HuH-7 (cell line): ENCODE data around the gene AKNA.
"Not testable (repeated sequence)": the region's sequence is repeated elsewhere in the genome, so short reads cannot be mapped to it uniquely, and the experiment has no call there.

Source experiments
- DNase-seq: peaks from one replicate; pipeline ENCODE4 v3.0.0; 2011; ENCODE audit warnings: low spot score

Gene AKNA

GRCh38 chr9:114341152-114341830 lies 46.5 kb downstream of the AKNA start:
- no peak for DNase-seq

DNA sequence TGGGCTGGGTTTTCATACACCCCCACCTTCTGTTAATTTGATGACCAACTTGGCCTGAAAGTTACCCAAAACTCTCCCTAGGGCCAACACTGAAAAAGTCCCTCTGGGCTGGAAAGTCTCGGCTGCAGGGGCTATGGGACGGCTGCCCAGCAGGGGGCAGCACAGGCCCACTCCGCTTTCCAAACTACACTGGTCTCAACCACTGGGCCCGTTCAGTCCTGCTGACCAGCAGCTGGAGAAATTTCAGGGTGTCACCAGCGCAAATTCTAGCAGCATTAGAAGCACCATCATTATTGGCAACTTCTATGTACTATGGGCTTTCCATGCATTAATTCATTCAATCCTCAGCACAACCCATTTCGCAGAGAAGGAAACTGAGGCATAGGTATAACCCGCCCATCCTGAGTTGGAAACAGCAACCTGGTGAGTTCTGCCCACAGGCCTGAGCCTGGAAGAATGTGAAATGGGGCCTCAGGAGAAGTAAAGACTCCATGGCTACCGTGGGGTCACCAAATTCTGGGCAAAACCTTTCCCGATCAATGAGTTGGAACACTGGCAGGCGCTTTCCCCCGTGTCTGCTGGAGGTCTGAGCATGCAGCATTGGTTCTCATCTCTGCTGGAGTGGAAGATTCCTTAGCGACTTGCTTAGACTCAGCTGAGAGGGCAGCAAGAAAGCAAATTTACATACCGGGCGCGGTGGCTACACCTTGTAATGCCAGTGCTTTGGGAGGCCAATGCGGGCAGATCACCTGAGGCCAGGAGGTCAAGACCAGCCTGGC lies 48.5 kb downstream of the AKNA start:
- DNase-seq = peak; percentile 98

DNA sequence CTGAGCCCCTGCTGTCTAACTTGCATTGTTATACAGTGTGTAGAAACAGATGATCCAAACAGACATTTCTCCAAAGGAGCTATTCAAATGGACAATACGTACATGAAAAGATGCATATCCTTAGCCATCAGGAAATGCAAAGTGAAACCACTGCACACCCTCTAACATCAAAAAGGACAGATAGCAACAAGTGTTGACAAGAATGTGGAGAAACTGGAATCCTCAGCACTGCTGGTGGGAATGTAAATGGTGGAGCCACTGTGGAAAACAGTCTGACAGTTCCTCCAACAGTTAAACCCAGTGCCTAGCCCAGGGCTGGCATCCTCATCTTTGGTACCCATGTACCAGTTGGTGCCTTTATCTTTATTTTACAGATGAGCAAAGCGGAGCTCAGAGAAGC lies 49.6 kb downstream of the AKNA start:
- DNase-seq = no peak

DNA sequence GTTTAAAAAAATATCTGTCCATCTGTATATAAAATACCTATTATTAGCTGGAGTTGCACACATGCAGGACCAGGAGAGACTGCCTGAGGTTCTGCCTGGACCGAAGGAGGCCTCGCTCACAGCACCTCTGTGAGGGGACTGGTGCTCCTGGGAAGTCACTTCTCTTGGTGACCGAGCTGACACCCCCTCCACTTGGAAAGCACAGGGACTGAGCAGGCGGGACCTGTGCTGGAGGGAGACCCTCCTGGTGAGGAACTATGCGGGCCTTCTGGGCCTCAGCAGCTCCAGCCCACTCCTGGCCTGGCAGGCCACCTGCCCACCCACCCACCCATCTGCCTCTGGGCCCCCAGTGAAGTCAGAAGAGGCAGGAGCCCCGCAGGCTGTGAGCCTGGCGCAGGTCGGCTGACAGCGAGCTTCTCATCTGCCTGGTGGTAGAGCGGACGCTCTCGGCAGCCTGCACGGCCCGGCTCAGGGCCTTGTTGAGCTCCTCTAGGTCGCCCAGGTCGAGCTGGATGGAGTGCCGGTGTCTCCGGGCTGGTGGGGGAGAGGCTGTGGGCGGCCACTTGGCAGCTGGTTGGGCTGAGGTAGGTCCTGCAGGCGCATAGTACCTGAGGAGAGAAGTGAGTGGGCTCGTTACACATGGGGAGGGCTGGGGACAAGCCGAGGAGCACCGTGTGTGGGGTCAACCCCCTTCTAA lies 50.9 kb downstream of the AKNA start:
- DNase-seq = no peak

DNA sequence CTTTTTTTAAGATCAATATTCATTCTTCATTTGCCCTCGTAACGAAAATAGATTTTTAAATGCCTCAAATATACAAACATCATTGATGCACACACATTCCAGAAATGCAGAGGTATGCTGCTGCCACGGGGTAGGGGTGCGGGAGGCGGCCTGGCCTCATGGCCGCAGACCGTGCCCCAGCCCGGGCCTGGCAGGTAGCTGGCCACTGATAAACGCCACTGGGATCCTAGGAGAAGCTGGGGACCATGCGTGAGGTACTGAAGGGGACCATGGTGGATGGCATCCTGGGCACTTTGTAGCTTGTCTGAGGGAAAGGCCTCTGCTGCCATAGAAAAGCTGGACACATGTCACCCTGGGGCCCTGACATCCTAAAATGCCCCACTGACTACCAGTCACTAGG lies 51.6 kb downstream of the AKNA start:
- no peak for DNase-seq

DNA sequence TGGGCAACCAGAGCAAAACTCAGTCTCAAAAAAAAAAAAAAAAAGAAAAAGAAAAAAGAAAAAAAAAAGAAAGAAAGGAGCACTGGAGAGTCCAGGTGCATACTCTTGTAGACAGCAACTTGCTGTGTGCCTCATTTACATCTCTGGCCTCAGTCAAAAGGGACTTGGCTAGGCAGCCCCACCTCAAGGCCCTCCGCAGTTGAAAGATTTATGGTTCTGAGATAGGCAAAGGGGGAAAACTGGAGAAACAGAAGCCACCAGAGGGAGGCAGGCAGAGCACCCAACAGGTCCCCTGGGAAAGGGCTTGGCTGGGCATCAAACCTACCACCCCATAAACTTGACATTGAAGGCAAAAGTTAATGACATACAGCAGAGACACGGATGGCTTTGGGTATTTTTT lies 52.0 kb downstream of the AKNA start:
- DNase-seq = no peak

GRCh38 chr9:114334490-114334889 lies 53.3 kb downstream of the AKNA start:
- no peak for DNase-seq

DNA sequence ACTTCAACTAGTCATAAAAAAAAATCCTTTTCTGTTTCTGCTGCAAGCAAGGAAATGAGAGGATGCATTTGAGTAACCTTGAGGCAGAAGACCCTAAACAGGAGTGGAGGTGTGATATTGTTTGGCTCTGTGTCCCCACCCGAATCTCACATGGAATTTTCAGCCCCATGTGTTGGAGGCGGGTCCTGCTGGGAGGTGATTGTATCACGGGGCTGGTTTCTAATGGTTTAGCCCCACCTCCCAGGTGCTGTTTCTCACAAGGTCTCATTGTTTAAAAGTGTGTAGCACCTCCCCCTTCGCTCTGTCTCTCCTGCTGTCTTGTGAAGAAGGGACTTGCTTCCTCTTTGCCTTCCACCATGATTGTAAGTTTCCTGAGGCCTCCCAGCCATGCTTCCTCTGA lies 54.1 kb downstream of the AKNA start:
- DNase-seq = not testable (repeated sequence)

DNA sequence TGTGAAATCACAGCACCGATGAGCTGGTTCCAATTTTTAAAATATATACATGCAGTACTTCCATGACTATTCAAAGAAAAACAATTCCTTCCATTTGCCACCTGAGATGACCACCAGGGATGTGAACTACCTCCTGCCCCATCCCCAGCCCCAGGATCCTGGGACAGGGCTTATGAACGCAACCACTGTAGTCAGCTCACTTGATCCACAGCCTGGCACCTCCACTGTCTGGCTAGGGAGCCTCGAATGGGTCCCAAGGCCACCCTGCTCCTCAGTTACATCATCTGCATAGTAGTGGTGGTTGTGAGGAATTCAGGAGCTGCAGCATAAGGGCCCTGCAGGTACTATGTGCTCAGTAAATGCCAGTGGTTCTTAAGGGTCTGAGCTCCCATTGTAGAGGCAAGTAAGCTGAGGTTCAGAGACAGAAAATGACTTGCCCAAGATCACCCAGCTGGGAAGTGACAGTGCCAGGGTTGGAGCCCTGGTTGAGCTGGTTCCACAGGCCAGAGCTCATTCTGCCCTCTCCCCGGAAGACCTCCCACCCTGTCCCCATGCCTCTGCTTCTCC lies 55.2 kb downstream of the AKNA start:
- DNase-seq = not testable (repeated sequence)

DNA sequence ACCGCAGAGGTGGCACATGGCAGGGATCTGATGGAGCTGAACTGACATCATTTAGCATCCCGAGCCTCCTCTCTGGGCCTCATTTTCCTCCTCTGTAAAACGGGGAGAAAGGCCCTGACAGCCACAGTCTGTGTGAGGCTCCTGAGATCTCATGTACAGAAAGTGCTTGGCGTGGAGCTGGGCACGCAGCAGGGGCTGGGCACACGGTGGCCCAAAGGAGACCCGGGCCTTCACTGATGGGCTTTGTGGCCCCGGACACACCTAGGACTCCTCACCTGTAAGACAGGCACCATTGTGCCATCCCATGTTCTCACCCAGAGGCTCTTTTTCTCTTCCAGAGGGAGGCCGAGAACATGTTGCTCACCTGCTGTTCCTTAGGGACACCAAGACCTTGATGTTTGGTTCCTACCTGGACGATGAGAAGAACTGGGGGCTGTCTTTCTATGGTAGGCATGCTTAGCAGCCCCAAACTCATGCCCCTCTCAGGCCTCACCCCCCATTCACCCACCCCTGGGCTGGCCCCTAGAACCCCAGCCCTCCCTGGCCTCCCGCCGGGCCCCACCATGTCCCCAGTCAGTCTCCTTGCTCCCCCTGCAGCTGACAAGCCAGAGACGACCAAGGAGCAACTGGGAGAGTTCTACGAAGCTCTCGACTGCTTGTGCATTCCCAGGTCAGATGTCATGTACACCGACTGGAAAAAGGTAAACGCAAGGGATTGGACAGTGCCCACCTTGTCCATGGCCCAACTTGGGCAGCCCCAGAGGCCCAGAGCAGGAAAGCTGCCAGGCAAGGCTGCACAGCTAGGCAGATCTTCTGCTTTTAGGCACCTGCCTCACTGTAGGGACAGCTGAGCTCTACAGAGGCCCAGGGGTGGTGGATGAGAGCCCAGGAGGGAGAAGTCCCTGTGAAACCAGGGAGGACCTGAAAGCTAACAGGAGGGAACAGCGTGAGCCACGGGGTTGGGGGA lies 56.3 kb downstream of the AKNA start:
- not testable (repeated sequence) for DNase-seq

DNA sequence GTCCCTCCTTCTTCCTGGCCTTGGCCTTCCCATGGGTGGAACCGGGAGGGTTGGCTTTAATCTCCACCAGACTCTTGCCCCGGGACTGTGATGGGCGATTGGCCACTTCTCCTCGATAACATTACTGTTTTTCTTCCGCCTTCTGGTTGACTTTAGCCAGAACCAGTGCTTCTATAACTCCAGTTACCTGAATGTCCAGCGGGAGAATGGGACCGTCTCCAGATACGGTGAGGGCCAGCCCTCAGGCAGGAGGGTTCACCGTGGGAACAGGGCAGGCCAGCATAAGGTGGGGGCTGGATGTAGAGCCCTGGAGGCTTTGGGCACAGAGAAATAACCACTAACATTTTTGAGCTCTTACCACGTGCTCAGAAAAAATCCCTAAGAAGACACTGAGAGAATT lies 57.1 kb downstream of the AKNA start:
- DNase-seq = no peak

GRCh38 chr9:114329625-114330022 lies 58.2 kb downstream of the AKNA start, which contains the start of gene ORM2:
TSS of gene ORM2 (plus strand) at chr9:114329869. CDS start at chr9:114329905, 36 bp downstream.
- not testable (repeated sequence) for DNase-seq

DNA sequence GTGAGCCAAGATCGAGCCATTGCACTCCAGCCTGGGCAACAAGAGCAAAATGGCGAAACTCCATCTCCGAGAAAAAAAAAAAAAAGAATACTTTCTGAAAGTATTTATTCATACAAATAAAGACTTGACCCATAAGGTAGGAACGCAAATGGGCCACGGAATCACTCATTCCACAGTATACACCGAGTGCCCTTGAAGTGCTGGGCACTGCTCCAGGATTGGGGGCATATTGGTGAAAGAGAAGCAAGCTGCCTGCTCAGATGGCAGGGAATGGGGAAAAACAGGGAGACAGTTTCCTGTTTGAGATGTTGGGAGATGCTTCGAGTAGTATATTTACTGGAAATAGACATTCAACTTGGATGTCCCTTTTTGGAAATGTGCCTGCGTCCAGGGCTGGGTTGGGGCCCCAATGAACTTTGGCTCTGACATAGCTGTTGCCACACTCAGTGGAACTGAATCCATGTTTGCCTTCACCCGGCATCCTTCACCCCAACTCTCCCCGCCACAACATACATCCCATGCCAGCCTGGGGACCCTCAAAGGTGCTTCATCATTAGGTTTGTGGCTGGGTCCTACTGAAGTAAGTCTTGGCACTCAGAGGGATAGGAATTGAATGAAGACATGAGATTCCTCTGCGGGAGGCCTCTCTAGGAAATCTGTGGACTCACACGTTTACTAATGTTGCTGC lies 58.7 kb downstream of the AKNA start:
- not testable (repeated sequence) for DNase-seq

DNA sequence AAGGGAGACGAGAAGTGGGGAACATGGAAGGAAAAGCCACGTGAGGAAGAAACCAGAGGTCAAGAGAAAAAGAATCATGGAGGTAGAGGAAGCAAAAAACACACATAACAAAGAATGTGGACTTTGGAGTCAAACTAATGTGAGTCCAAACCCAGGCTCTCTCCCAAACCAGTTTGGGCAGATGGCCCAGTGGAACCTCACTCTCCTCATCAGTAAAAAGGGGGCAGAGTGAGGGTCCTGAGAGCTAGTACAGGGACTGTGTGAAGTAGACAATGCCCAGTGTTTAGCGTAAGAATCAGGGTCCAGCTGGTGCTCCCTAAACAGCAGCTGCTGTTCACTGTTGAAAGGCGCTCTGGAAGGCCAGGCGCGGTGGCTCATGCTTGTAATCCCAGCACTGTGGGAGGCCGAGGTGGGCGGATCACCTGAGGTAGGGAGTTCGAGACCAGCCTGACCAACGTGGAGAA lies 59.4 kb downstream of the AKNA start:
- DNase-seq = not testable (repeated sequence)

GRCh38 chr9:114327749-114328148 lies 60.0 kb downstream of the AKNA start:
- no peak for DNase-seq

DNA sequence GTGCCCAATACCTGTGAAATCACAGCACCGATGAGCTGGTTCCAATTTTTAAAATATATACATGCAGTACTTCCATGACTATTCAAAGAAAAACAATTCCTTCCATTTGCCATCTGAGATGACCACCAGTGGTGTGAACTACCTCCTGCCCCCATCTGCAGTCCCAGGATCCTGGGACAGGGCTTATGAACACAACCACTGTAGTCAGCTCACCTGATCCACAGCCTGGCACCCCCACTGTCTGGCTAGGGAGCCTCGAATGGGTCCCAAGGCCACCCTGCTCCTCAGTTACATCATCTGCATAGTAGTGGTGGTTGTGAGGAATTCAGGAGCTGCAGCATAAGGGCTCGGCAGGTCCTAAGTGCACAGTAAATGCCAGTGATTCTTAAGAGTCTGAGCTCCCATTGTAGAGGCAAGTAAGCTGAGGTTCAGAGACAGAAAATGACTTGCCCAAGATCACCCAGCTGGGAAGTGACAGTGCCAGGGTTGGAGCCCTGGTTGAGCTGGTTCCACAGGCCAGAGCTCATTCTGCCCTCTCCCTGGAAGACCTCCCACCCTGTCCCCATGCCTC lies 62.0 kb downstream of the AKNA start:
- not testable (repeated sequence) for DNase-seq

DNA sequence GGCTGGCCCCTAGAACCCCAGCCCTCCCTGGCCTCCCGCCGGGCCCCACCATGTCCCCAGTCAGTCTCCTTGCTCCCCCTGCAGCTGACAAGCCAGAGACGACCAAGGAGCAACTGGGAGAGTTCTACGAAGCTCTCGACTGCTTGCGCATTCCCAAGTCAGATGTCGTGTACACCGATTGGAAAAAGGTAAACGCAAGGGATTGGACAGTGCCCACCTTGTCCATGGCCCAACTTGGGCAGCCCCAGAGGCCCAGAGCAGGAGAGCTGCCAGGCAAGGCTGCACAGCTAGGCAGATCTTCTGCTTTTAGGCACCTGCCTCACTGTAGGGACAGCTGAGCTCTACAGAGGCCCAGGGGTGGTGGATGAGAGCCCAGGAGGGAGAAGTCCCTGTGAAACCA lies 62.8 kb downstream of the AKNA start:
- DNase-seq = not testable (repeated sequence)

DNA sequence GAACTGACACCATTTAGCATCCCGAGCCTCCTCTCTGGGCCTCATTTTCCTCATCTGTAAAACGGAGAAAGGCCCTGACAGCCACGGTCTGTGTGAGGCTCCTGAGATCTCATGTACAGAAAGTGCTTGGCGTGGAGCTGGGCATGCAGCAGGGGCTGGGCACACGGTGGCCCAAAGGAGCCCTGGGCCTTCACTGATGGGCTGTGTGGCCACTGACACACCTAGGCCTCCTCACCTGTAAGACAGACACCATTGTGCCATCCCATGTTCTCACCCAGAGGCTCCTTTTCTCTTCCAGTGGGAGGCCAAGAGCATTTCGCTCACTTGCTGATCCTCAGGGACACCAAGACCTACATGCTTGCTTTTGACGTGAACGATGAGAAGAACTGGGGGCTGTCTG lies 63.3 kb downstream of the AKNA start:
- DNase-seq = no peak

DNA sequence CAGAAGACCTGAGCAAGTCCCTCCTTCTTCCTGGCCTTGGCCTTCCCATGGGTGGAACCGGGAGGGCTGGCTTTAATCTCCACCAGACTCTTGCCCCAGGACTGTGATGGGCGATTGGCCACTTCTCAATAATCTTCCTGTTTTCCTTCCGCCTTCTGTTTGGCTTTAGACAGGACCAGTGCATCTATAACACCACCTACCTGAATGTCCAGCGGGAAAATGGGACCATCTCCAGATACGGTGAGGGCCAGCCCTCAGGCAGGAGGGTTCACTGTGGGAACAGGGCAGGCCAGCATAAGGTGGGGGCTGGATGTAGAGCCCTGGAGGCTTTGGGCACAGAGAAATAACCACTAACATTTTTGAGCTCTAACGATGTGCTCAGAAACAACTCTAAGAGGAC lies 63.9 kb downstream of the AKNA start:
- not testable (repeated sequence) for DNase-seq

- DNase-seq = not testable (repeated sequence)
Observed at GRCh38 chr9:114322831-114323531, 64.8 kb downstream of the AKNA start, which contains the start of gene ORM1. TSS of gene ORM1 (plus strand) at chr9:114323098. CDS start at chr9:114323134, 36 bp downstream.
